ENCODE data around the gene CARMIL1.

CARMIL1 gene

GRCh38 chr6:25623065-25623464, 343.9 kb downstream of the CARMIL1 start:
- Histone ChIP-seq H3K4me1 (ENCODE audit: control insufficient read depth, insufficient read depth, low read depth, low read length) (no peaks in the 10 kb centered on the region), H3K79me1 (replicated peaks; ENCODE audit: low read length, poor library complexity, severe bottlenecking) (no peaks in the 10 kb centered on the region), H3K9me3 (ENCODE audit: control insufficient read depth, low read length) (no peaks in the 10 kb centered on the region), H3K27me3 (ENCODE audit: control insufficient read depth in 1 of 2, insufficient read depth in 1 of 2, low read length in 2 of 2) (no peaks in the 10 kb centered on the region), H2BK12ac (ENCODE audit: low read length in 2 of 2) (no peak overlapping the region), H3K14ac (ENCODE audit: low read length in 2 of 2) (no peak overlapping the region), H2BK120ac (ENCODE audit: low read depth, low read length) (no peak overlapping the region), H4K8ac (ENCODE audit: low read length) (no peak overlapping the region), H3K4ac (ENCODE audit: low read depth in 1 of 2, low read length in 2 of 2) (no peak overlapping the region), H3K4me2 (ENCODE audit: low read length, poor library complexity, severe bottlenecking) (no peak overlapping the region), H2AK5ac (ENCODE audit: low read length, severe bottlenecking) (no peak overlapping the region), H2BK15ac (ENCODE audit: low read depth, poor library complexity, severe bottlenecking) (no peak overlapping the region), H3K36me3 (ENCODE audit: control insufficient read depth in 1 of 2, insufficient read depth in 2 of 2, low read depth in 1 of 2, low read length in 2 of 2) (peaks cover 7 to 25% of the 10 kb centered on the region in 2 experiments), H2BK5ac (ENCODE audit: low read depth, low read length, poor library complexity, severe bottlenecking) (no peak overlapping the region), H3K18ac (ENCODE audit: low read depth in 1 of 2, low read length in 2 of 2) (no peak overlapping the region), H3K9ac (ENCODE audit: low read length) (no peak overlapping the region), H2AFZ (ENCODE audit: low read depth, low read length) (no peak overlapping the region), H3K4me3 (ENCODE audit: insufficient read depth in 1 of 2, low read depth in 1 of 2, low read length in 2 of 2) (no peak overlapping the region), H4K91ac (ENCODE audit: low read length) (no peak overlapping the region), H3K23ac (ENCODE audit: low read length in 2 of 2) (no peak overlapping the region), H3K27ac (ENCODE audit: low read length, poor library complexity, severe bottlenecking) (no peak overlapping the region)
- 53% methylated on average over 1 of the region's 1 CpG for WGBS
- DNase-seq: no peak

GRCh38 chr6:25623879-25624278, 344.7 kb downstream of the CARMIL1 start:
- Histone ChIP-seq H3K23ac (ENCODE audit: low read length in 2 of 2) (no peak overlapping the region), H3K27ac (ENCODE audit: low read length, poor library complexity, severe bottlenecking) (no peak overlapping the region), H3K79me1 (replicated peaks; ENCODE audit: low read length, poor library complexity, severe bottlenecking) (no peaks in the 10 kb centered on the region), H2BK12ac (ENCODE audit: low read length in 2 of 2) (no peak overlapping the region), H3K4me1 (ENCODE audit: control insufficient read depth, insufficient read depth, low read depth, low read length) (no peaks in the 10 kb centered on the region), H3K27me3 (ENCODE audit: control insufficient read depth in 1 of 2, insufficient read depth in 1 of 2, low read length in 2 of 2) (no peaks in the 10 kb centered on the region), H3K4ac (ENCODE audit: low read depth in 1 of 2, low read length in 2 of 2) (no peak overlapping the region), H3K4me3 (ENCODE audit: insufficient read depth in 1 of 2, low read depth in 1 of 2, low read length in 2 of 2) (no peak overlapping the region), H2AK5ac (ENCODE audit: low read length, severe bottlenecking) (no peak overlapping the region), H3K36me3 (ENCODE audit: control insufficient read depth in 1 of 2, insufficient read depth in 2 of 2, low read depth in 1 of 2, low read length in 2 of 2) (peaks cover 7 to 25% of the 10 kb centered on the region in 2 experiments), H2BK15ac (ENCODE audit: low read depth, poor library complexity, severe bottlenecking) (no peak overlapping the region), H2AFZ (ENCODE audit: low read depth, low read length) (no peak overlapping the region), H3K9ac (ENCODE audit: low read length) (no peak overlapping the region), H4K8ac (ENCODE audit: low read length) (no peak overlapping the region), H3K18ac (ENCODE audit: low read depth in 1 of 2, low read length in 2 of 2) (no peak overlapping the region), H3K9me3 (ENCODE audit: control insufficient read depth, low read length) (no peaks in the 10 kb centered on the region), H3K14ac (ENCODE audit: low read length in 2 of 2) (no peak overlapping the region), H4K91ac (ENCODE audit: low read length) (no peak overlapping the region), H2BK5ac (ENCODE audit: low read depth, low read length, poor library complexity, severe bottlenecking) (no peak overlapping the region), H3K4me2 (ENCODE audit: low read length, poor library complexity, severe bottlenecking) (no peak overlapping the region), H2BK120ac (ENCODE audit: low read depth, low read length) (no peak overlapping the region)
- WGBS: 77% methylated on average over 1 of the region's 1 CpG
- no peak for DNase-seq

GRCh38 chr6:25627001-25627400, 347.8 kb downstream of the CARMIL1 start:
- Histone ChIP-seq H4K8ac (ENCODE audit: low read length) (no peak overlapping the region), H3K27me3 (ENCODE audit: control insufficient read depth in 1 of 2, insufficient read depth in 1 of 2, low read length in 2 of 2) (peaks cover 7 to 8% of the 10 kb centered on the region in 2 experiments), H2AFZ (ENCODE audit: low read depth, low read length) (no peak overlapping the region), H3K23ac (ENCODE audit: low read length in 2 of 2) (no peak overlapping the region), H4K91ac (ENCODE audit: low read length) (no peak overlapping the region), H2AK5ac (ENCODE audit: low read length, severe bottlenecking) (no peak overlapping the region), H3K14ac (ENCODE audit: low read length in 2 of 2) (no peak overlapping the region), H3K4me3 (ENCODE audit: insufficient read depth in 1 of 2, low read depth in 1 of 2, low read length in 2 of 2) (no peak overlapping the region), H2BK120ac (ENCODE audit: low read depth, low read length) (no peak overlapping the region), H3K79me1 (replicated peaks; ENCODE audit: low read length, poor library complexity, severe bottlenecking) (no peaks in the 10 kb centered on the region), H3K36me3 (ENCODE audit: control insufficient read depth in 1 of 2, insufficient read depth in 2 of 2, low read depth in 1 of 2, low read length in 2 of 2) (peaks cover 3 to 4% of the 10 kb centered on the region in 2 experiments), H3K4ac (ENCODE audit: low read depth in 1 of 2, low read length in 2 of 2) (no peak overlapping the region), H2BK5ac (ENCODE audit: low read depth, low read length, poor library complexity, severe bottlenecking) (no peak overlapping the region), H3K9me3 (ENCODE audit: control insufficient read depth, low read length) (no peaks in the 10 kb centered on the region), H3K4me1 (ENCODE audit: control insufficient read depth, insufficient read depth, low read depth, low read length) (peaks cover 3% of the 10 kb centered on the region), H3K18ac (ENCODE audit: low read depth in 1 of 2, low read length in 2 of 2) (no peak overlapping the region), H3K9ac (ENCODE audit: low read length) (no peak overlapping the region), H2BK15ac (ENCODE audit: low read depth, poor library complexity, severe bottlenecking) (no peak overlapping the region), H3K4me2 (ENCODE audit: low read length, poor library complexity, severe bottlenecking) (no peak overlapping the region), H3K27ac (ENCODE audit: low read length, poor library complexity, severe bottlenecking) (no peak overlapping the region), H2BK12ac (ENCODE audit: low read length in 2 of 2) (no peak overlapping the region)
- WGBS: 72% methylated on average over 3 of the region's 3 CpGs
- DNase-seq: no peak

DNA sequence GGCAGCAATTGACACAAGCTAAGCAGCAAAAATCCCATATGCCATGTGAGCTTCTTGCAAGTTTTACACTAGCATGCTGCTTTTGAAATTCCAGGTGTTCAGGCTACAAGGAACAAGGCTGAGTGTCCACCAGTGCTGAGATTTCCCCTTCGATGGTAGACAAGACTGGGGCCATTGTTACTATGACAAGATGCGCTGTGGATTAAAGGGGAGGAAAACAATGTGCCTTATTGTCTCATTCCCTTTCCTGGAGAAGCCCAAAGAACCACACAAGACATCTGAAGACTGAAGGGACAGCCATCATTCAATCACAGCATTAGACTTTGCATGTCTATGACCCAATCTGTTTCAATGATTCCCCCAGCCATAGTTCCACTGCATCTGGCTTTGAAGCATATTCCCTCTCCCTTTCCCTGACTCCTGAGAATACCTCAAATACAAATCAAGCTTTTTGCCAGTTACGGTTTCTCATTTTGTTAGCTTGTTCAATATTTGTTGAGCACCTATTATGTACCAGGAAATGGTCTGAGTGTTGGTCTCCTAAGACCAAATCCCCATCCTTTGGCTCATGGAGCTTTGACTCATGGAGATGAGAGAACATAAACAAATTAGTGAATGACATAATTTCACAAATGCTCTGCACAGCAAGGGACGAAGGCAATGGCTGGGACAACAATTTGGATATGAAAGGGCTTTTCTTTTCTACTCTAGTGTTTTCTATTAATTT, 349.5 kb downstream of the CARMIL1 start:
- Histone ChIP-seq H4K91ac (ENCODE audit: low read length) (no peak overlapping the region), H3K23ac (ENCODE audit: low read length in 2 of 2) (no peak overlapping the region), H3K14ac (ENCODE audit: low read length in 2 of 2) (no peak overlapping the region), H3K4ac (ENCODE audit: low read depth in 1 of 2, low read length in 2 of 2) (no peak overlapping the region), H2AFZ (ENCODE audit: low read depth, low read length) (no peak overlapping the region), H3K18ac (ENCODE audit: low read depth in 1 of 2, low read length in 2 of 2) (no peak overlapping the region), H2BK15ac (ENCODE audit: low read depth, poor library complexity, severe bottlenecking) (no peak overlapping the region), H4K8ac (ENCODE audit: low read length) (no peak overlapping the region), H3K4me2 (ENCODE audit: low read length, poor library complexity, severe bottlenecking) (no peak overlapping the region), H2BK120ac (ENCODE audit: low read depth, low read length) (no peak overlapping the region), H3K4me3 (ENCODE audit: insufficient read depth in 1 of 2, low read depth in 1 of 2, low read length in 2 of 2) (no peak overlapping the region), H2BK12ac (ENCODE audit: low read length in 2 of 2) (no peak overlapping the region), H3K36me3 (ENCODE audit: control insufficient read depth in 1 of 2, insufficient read depth in 2 of 2, low read depth in 1 of 2, low read length in 2 of 2) (no peaks in the 10 kb centered on the region), H2AK5ac (ENCODE audit: low read length, severe bottlenecking) (no peak overlapping the region), H3K4me1 (ENCODE audit: control insufficient read depth, insufficient read depth, low read depth, low read length) (peaks cover 3% of the 10 kb centered on the region), H3K9ac (ENCODE audit: low read length) (no peak overlapping the region), H3K9me3 (ENCODE audit: control insufficient read depth, low read length) (no peaks in the 10 kb centered on the region), H3K79me1 (replicated peaks; ENCODE audit: low read length, poor library complexity, severe bottlenecking) (no peaks in the 10 kb centered on the region), H3K27ac (ENCODE audit: low read length, poor library complexity, severe bottlenecking) (no peak overlapping the region), H3K27me3 (ENCODE audit: control insufficient read depth in 1 of 2, insufficient read depth in 1 of 2, low read length in 2 of 2) (peaks cover 7 to 8% of the 10 kb centered on the region in 2 experiments), H2BK5ac (ENCODE audit: low read depth, low read length, poor library complexity, severe bottlenecking) (no peak overlapping the region)
- DNase-seq: no peak
- 88% methylated on average over 3 of the region's 4 CpGs for WGBS
